Prostate gland (tissue), 2 donors: ENCODE measurements around the gene NCAN. TPM values are rescaled to one million over a fixed set of nuclear protein-coding genes. Genes with fewer than 3 reads are reported as not detected.

Source experiments
- DNase-seq: peaks from one replicate; pipeline ENCODE4 v3.0.0-alpha.2; 2019; ENCODE audit warnings: low spot score
- H3K27ac ChIP-seq, 2 donors: fragments of 200-600 bp; sonication (generic); 2 replicates each; pipeline ENCODE4 v1.5.1; 2017 to 2019
- H3K27me3 ChIP-seq: fragments of 200-600 bp; sonication (generic); replicated peaks from 2 replicates; pipeline ENCODE4 v1.5.1; 2019; ENCODE audit not compliant: insufficient read depth
- H3K36me3 ChIP-seq, 2 donors: fragments of 200-600 bp; sonication (generic); 1 replicate in 1 of 2; 2 replicates in 1 of 2; pipeline versions ENCODE4 v1.5.1 to v1.8.1; 2017 to 2019
- H3K4me1 ChIP-seq: fragments of 200-600 bp; sonication (generic); replicated peaks from 2 replicates; pipeline ENCODE4 v1.5.1; 2019
- H3K4me3 ChIP-seq, 2 donors: fragments of 200-600 bp; sonication (generic); 2 replicates each; pipeline ENCODE4 v1.5.1; 2017 to 2019
- H3K9me3 ChIP-seq: fragments of 200-600 bp; sonication (generic); 2 replicates; pipeline ENCODE4 v1.5.1; 2017
- POLR2A ChIP-seq: fragments of 450-650 bp; IDR thresholded peaks from one replicate; pipeline ENCODE4 v1.6.1; 2016; ENCODE audit warnings: antibody characterized with exemption, mild to moderate bottlenecking
- POLR2AphosphoS5 ChIP-seq: sonication (generic); formaldehyde crosslinking; IDR thresholded peaks from one replicate; pipeline ENCODE4 v1.6.1; 2017; ENCODE audit warnings: antibody characterized with exemption
- WGBS: methylation state at CpG from one replicate; pipeline ENCODE4 v1.1.5; 2018; 5-methylcytosine and 5-hydroxymethylcytosine counted together
- intact Hi-C: fragments of 100-400 bp; cut with DNase I; formaldehyde crosslinking; loops from one replicate; pipeline ENCODE4 v1.14.2; 2022
- total RNA-seq, 2 donors: library from RNA; depleted of rRNA; stranded (reverse); fragments of >200 nt; gene quantifications; one replicate each; pipeline ENCODE4 v1.1.0, GENCODE V29; 2016
- TF ChIP-seq, protein P1 (sequence below), 4 experiments: fragments of 200-600 bp in 2 of 4; fragments of 450-650 bp in 2 of 4; sonication (generic) in 2 of 4; IDR thresholded peaks; 1 replicate in 3 of 4; 2 replicates in 1 of 4; pipeline ENCODE4 v1.5.1; 2016 to 2019; ENCODE audit warnings: antibody characterized with exemption in 4 of 4, mild to moderate bottlenecking in 2 of 4, moderate library complexity in 2 of 4

Gene NCAN
- total RNA-seq, 2 donors from 2014 or later, result 1.2 TPM; not detected in 1

DNA sequence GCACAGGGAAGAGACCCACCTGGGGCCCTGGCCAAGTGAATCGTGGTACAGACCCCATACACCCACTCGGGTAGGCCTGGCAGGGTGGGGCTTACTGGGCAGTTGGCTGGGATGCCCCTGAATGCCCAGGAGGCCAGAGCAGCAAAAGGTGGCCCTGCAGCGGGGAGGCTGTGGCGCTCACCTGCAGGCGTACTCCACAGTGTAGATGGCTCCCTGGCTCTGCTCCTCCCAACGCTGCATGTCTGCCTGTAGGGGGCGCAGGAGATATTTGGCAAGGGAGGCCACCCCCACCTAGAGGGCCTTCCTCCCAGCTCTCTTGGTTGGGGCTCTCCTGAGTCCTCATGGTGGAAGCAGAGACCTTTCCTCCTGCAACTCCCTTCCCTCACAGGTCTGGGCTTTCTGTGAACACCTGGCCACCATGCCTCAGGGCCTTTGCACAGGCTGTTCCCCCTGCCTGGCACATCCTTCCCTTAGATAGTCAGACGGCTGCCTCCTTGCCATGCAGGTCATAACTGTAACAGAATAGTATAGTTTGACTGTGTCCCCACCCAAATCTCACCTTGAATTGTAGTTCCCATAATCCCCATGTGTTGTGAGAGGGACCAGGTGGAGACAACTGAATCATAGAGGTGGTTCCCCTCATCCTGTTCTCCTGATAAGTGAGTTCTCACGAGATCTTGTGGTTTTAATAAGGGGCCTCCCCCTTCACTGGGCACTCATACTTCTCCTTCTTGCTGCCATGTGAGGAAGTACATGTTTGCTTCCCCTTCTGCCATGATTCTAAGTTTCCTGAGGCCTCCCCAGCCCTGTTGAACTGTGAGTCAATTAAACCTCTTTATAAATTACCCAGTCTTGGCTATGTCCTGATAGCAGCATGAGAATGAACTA lies 25.7 kb upstream of the NCAN start:
- Histone ChIP-seq H3K4me3 (no peak overlapping the region), H3K27ac (no peak overlapping the region), H3K27me3 (no peaks in the 10 kb centered on the region), H3K36me3 (peaks cover 3 to 8% of the 10 kb centered on the region in 2 donors), H3K4me1 (peaks cover 4% of the 10 kb centered on the region), H3K9me3 (no peaks in the 10 kb centered on the region)
- 59% methylated on average over 9 of the region's 9 CpGs for WGBS
- intact Hi-C loops, result no loop called here
- no peak for DNase-seq
- no peak for TF ChIP-seq POLR2AphosphoS5
- TF ChIP-seq, protein P1, sequence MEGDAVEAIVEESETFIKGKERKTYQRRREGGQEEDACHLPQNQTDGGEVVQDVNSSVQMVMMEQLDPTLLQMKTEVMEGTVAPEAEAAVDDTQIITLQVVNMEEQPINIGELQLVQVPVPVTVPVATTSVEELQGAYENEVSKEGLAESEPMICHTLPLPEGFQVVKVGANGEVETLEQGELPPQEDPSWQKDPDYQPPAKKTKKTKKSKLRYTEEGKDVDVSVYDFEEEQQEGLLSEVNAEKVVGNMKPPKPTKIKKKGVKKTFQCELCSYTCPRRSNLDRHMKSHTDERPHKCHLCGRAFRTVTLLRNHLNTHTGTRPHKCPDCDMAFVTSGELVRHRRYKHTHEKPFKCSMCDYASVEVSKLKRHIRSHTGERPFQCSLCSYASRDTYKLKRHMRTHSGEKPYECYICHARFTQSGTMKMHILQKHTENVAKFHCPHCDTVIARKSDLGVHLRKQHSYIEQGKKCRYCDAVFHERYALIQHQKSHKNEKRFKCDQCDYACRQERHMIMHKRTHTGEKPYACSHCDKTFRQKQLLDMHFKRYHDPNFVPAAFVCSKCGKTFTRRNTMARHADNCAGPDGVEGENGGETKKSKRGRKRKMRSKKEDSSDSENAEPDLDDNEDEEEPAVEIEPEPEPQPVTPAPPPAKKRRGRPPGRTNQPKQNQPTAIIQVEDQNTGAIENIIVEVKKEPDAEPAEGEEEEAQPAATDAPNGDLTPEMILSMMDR (IDR thresholded peaks at IDR 0.05), result peak in 3 of 4 experiments; percentile 23 to 37 (median 28)

DNA sequence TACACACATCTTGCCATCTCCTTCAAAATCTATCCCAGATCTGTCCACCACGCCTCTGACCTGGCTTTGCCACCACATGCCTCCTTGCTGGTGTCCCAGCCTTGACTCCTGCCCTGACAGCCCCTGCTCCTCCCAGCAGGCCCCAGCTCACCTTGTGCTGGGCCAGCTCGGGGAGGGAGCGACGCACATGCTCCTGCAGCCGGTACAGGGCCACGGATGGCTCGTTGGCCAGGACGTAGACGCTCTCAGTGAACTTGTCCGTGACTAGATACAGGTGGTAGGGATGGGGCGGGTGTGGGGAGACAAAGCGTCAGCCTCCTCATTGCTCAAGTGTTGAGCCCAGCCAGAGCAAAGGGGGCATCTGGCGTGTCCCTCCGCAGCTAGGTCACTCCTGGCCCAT lies 25.0 kb upstream of the NCAN start:
- no peak overlapping the region for H3K27ac ChIP-seq
- no peaks in the 10 kb centered on the region for H3K27me3 ChIP-seq
- DNase-seq, result no peak
- no peak overlapping the region for H3K4me3 ChIP-seq
- peaks cover 4% of the 10 kb centered on the region for H3K4me1 ChIP-seq
- 93% methylated on average over 14 of the region's 14 CpGs for WGBS
- peaks cover 3 to 5% of the 10 kb centered on the region in 2 donors for H3K36me3 ChIP-seq
- intact Hi-C loops, result no loop called here
- H3K9me3 ChIP-seq, result no peaks in the 10 kb centered on the region
- TF ChIP-seq, protein P1 (IDR thresholded peaks at IDR 0.05), result no peak
- no peak for TF ChIP-seq POLR2AphosphoS5
- no peak for TF ChIP-seq POLR2A

DNA sequence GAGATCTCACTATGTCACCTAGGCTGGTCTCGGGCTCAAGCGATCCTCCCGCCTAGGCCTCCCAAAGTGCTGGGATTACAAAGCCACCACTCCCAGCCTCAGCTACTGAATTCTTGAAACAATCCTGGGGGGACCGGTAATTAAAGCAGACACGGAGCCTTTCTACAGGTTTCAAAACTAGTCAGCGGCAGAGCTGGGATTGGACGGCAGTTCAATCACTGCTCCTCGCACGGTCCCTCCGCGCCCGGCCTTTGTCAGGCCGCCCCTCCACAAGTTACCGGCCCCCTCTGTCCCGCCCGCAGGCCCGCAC lies 20.0 kb upstream of the NCAN start:
- H3K36me3 ChIP-seq, result no peaks in the 10 kb centered on the region
- under 1% methylated on average over 17 of the region's 17 CpGs for WGBS
- H3K9me3 ChIP-seq, result no peaks in the 10 kb centered on the region
- no peaks in the 10 kb centered on the region for H3K27me3 ChIP-seq
- TF ChIP-seq POLR2A (no peak), POLR2AphosphoS5 (no peak)
- TF ChIP-seq, protein P1 (IDR thresholded peaks at IDR 0.05), result no peak
- intact Hi-C loops, result loop anchor here (5.0 kb wide), 1 partner anchor 131 kb away; the partner anchor contains the start of genes MAU2 and SUGP1
- H3K27ac ChIP-seq, result peak overlapping the region; percentile 98
- DNase-seq, result no peak
- peak overlapping the region; percentile 73 to 85 for H3K4me3 ChIP-seq
- H3K4me1 ChIP-seq, result peaks cover 4% of the 10 kb centered on the region

DNA sequence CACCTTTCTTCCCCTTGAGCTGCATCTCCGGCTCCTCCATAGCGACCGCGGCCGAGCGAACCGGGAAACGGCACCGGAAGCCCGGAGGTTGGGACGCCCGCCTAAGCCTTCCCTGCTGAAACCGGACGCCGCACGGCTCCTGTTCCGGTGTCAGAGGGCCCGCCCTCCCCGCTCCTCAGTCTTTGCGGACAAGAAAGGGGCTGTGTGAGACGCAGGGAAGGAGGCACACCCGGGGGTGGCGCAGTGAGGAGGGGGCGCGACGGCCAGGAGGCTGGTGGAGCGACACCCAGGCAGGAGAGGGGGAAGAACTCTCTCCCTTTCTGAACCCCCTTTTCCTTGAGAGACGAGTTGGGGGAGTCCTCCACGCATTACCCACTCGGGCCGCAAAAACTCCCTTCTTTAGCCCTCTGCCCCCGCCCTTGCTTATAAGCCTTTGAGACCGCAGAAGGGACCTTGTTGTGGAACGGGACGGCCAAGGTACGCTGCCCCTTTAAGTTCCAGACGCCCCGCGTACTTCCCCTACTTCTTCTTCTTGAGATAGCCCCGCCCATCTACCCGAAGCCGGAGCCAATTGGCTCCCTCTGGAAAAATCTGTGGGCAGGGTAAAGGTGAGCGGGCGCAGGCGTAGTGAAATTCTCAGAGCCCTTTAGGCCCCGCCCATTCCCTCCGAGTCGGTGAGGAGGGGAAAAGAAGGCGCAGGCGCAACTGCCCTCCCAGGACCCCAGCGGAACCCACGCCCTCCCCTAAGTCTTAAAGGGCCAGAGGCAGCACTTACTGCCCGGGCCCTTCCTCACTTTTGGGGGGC lies 19.5 kb upstream of the NCAN start, which contains the start of the genes BORCS8 and RFXANK:
Gene BORCS8, minus strand, starts transcription at position 75 of the 805 bp plus-strand sequence. Its CDS starts 35 bp downstream, at position 40.
Gene RFXANK, plus strand, starts transcription at position 181 of the 805 bp plus-strand sequence. CDS start 1,689 bp downstream, outside the sequence.
- Histone ChIP-seq H3K36me3 (no peaks in the 10 kb centered on the region), H3K9me3 (no peaks in the 10 kb centered on the region), H3K27me3 (no peaks in the 10 kb centered on the region), H3K4me1 (peaks cover 4% of the 10 kb centered on the region), H3K27ac (peak within 1 kb of the TSS; percentile 98), H3K4me3 (peak within 1 kb of the TSS; percentile 73 to 85)
- under 1% methylated on average over 53 of the region's 53 CpGs for WGBS
- peak; percentile 99 for DNase-seq
- intact Hi-C loops, result loop anchor here (5.0 kb wide), 1 partner anchor 130 kb away; the partner anchor contains the start of genes MAU2 and SUGP1
- peak; percentile 93 for TF ChIP-seq POLR2AphosphoS5
- TF ChIP-seq, protein P1 (IDR thresholded peaks at IDR 0.05), result peak in 1 of 4 experiments; percentile 5
- TF ChIP-seq POLR2A, result peak; percentile 48
